Ishikawa (cell line): Measurements from ENCODE around the gene STAB1.

Experiments
- CEBPB ChIP-seq: IDR thresholded peaks from 2 replicates; pipeline ENCODE4 v1.6.1; 2012
- FOXM1 ChIP-seq: IDR thresholded peaks from 2 replicates; pipeline ENCODE4 v1.6.1; 2012; ENCODE audit warnings: low read depth, borderline replicate concordance

- TF ChIP-seq CEBPB (no peak), FOXM1 (no peak)
Observed at GRCh38 chr3:52484680-52485461, 10.3 kb upstream of the STAB1 start.
